Ascending aorta (tissue), 2 donors: ENCODE measurements around the gene TGFBR2. TPM values are rescaled to one million over a fixed set of nuclear protein-coding genes. Genes with fewer than 3 reads are reported as not detected.

Experiments used
- DNase-seq, 2 donors: peaks; one replicate each; pipeline ENCODE4 v3.0.0-alpha.2; 2019; ENCODE audit warnings: low spot score in 2 of 2
- H3K27ac ChIP-seq, 2 donors: fragments of 200-600 bp; sonication (generic); one replicate each; pipeline ENCODE4 v1.5.1; 2016 to 2017; ENCODE audit warnings: mild to moderate bottlenecking in 1 of 2
- H3K27me3 ChIP-seq: fragments of 200-600 bp; sonication (generic); one replicate; pipeline ENCODE4 v1.5.1; 2017
- H3K36me3 ChIP-seq, 2 donors: fragments of 200-600 bp; sonication (generic); one replicate each; pipeline ENCODE4 v1.5.1; 2016
- H3K4me1 ChIP-seq, 2 donors: fragments of 200-600 bp; sonication (generic); one replicate each; pipeline ENCODE4 v1.5.1; 2016 to 2017; ENCODE audit warnings: mild to moderate bottlenecking in 1 of 2
- H3K4me3 ChIP-seq, 2 donors: fragments of 200-600 bp; sonication (generic); one replicate each; pipeline ENCODE4 v1.5.1; 2016 to 2017; ENCODE audit warnings: mild to moderate bottlenecking in 1 of 2
- H3K9me3 ChIP-seq, 2 donors: fragments of 200-600 bp; sonication (generic); one replicate each; pipeline ENCODE4 v1.5.1; 2016
- intact Hi-C: fragments of 100-400 bp; cut with DNase I; formaldehyde crosslinking; loops from one replicate; pipeline ENCODE4 v1.15.1; 2023
- total RNA-seq: library from RNA; depleted of rRNA; stranded (reverse); fragments of >200 nt; gene quantifications from one replicate; pipeline ENCODE4 v1.1.0, GENCODE V29; 2016
- TF ChIP-seq, protein P1 (sequence below), 3 experiments: fragments of 200-600 bp in 2 of 3; fragments of 450-650 bp in 1 of 3; sonication (generic) in 2 of 3; IDR thresholded peaks; one replicate each; pipeline ENCODE4 v1.5.1; 2016 to 2019; ENCODE audit warnings: antibody characterized with exemption in 3 of 3, mild to moderate bottlenecking in 1 of 3, moderate library complexity in 1 of 3

Gene TGFBR2
- 343 TPM for total RNA-seq

DNA sequence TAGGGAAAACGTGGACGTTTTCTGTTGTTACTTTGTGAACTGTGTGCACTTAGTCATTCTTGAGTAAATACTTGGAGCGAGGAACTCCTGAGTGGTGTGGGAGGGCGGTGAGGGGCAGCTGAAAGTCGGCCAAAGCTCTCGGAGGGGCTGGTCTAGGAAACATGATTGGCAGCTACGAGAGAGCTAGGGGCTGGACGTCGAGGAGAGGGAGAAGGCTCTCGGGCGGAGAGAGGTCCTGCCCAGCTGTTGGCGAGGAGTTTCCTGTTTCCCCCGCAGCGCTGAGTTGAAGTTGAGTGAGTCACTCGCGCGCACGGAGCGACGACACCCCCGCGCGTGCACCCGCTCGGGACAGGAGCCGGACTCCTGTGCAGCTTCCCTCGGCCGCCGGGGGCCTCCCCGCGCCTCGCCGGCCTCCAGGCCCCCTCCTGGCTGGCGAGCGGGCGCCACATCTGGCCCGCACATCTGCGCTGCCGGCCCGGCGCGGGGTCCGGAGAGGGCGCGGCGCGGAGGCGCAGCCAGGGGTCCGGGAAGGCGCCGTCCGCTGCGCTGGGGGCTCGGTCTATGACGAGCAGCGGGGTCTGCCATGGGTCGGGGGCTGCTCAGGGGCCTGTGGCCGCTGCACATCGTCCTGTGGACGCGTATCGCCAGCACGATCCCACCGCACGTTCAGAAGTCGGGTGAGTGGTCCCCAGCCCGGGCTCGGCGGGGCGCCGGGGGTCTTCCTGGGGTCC lies at the start of gene TGFBR2:
Gene TGFBR2, plus strand, starts transcription at position 301 of the 731 bp plus-strand sequence. Its CDS starts 283 bp downstream, at position 584.
- H3K27me3 ChIP-seq = no peaks in the 10 kb centered on the region
- intact Hi-C loops = loop anchor here (2.0 to 5.0 kb wide), 7 partner anchors 52 to 264 kb away; no protein-coding TSS in a partner anchor
- H3K27ac ChIP-seq = peak within 1 kb of the TSS; percentile 98
- H3K9me3 ChIP-seq = no peaks in the 10 kb centered on the region
- no peaks in the 10 kb centered on the region for H3K36me3 ChIP-seq
- peak; percentile 85 to 97 for DNase-seq
- H3K4me1 ChIP-seq = peaks cover 0 to 11% of the 10 kb centered on the region in 2 donors
- peak within 1 kb of the TSS; percentile 90 to 93 for H3K4me3 ChIP-seq
- TF ChIP-seq, protein P1, sequence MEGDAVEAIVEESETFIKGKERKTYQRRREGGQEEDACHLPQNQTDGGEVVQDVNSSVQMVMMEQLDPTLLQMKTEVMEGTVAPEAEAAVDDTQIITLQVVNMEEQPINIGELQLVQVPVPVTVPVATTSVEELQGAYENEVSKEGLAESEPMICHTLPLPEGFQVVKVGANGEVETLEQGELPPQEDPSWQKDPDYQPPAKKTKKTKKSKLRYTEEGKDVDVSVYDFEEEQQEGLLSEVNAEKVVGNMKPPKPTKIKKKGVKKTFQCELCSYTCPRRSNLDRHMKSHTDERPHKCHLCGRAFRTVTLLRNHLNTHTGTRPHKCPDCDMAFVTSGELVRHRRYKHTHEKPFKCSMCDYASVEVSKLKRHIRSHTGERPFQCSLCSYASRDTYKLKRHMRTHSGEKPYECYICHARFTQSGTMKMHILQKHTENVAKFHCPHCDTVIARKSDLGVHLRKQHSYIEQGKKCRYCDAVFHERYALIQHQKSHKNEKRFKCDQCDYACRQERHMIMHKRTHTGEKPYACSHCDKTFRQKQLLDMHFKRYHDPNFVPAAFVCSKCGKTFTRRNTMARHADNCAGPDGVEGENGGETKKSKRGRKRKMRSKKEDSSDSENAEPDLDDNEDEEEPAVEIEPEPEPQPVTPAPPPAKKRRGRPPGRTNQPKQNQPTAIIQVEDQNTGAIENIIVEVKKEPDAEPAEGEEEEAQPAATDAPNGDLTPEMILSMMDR (IDR thresholded peaks at IDR 0.05) = peak in 1 of 3 experiments; percentile 41

DNA sequence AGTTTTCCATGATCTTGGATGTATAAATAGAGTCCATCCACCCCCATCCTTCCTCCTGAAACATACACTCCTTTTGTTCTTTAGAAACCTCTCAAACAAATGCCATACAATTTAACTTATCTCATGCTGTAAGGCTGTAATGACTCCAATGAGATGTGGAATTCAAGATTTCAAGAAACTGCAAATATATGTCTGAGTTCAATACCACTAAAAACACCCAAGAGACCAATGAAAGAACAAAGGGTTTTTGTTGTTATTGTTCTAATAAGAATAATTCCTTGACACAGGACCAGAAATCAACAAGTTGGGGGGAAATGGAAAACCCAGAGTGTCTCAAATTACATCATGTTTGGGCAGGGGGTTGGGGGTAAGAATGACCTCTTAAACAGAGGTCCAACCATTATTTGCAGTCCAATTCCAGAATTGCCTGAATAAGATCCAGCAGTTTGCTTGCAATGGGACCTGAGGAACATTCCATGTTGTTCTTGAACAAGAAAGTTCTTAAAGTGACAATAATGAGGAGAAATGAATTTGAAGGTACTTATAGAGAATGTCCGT lies 48.6 kb upstream of the TGFBR2 start:
- intact Hi-C loops = no loop called here
- no peak for DNase-seq
- Histone ChIP-seq H3K4me1 (no peaks in the 10 kb centered on the region), H3K36me3 (no peaks in the 10 kb centered on the region), H3K4me3 (no peak overlapping the region), H3K9me3 (no peaks in the 10 kb centered on the region), H3K27ac (no peak overlapping the region), H3K27me3 (no peaks in the 10 kb centered on the region)
- TF ChIP-seq, protein P1 (IDR thresholded peaks at IDR 0.05) = no peak

DNA sequence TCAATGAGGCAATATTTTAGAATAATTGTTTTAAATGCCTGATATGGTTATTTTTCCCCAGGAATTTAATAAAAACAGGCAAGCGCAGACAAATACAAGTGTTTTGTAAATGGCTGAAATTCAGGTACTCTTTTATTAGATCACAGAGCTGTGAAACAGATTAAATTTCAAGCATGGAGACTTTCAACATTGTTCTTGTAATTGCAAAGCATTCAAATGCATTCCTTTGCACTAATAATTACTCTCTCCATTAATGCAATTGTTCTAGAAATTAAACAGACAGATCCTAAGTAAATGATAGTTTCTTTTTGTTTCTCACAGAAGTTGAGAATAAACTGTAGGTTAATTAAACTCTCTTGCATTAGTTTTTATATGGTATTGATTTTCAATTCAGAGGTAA lies 42.4 kb upstream of the TGFBR2 start:
- no peaks in the 10 kb centered on the region for H3K36me3 ChIP-seq
- intact Hi-C loops = no loop called here
- no peak overlapping the region for H3K27ac ChIP-seq
- H3K4me1 ChIP-seq = no peaks in the 10 kb centered on the region
- no peak overlapping the region for H3K4me3 ChIP-seq
- no peak for DNase-seq
- TF ChIP-seq, protein P1 (IDR thresholded peaks at IDR 0.05) = no peak
- no peaks in the 10 kb centered on the region for H3K27me3 ChIP-seq
- no peaks in the 10 kb centered on the region for H3K9me3 ChIP-seq

DNA sequence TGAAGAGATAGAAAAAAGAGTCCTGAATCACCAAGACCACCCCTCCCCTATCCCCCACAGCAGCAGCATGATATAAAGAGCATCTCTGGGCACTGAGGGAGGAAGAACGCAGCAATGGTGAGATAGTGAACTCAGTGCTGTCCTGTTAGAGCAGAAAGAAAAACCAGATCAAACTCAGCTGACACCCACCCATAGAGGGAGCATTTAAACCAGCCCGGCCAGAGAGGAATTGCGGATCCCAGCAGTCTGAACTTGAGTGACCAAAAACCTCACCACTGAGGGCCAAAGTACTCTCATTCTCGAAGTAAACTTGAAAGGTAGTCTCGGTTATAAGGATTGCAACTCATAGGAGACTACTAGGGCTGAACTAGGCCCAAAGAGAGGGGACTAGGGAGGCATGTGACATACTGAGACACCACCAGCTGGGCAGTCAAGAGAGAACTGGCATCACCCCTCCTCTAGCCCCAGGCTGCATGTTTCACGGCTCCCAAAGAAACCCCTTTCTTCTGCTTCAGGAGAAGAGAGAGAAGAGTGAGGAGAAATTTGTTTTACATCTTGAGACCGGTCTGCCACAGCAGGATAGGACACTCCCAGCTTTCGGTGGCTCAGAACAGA lies 39.2 kb upstream of the TGFBR2 start:
- intact Hi-C loops = no loop called here
- Histone ChIP-seq H3K36me3 (no peaks in the 10 kb centered on the region), H3K4me3 (no peak overlapping the region), H3K9me3 (no peaks in the 10 kb centered on the region), H3K4me1 (no peaks in the 10 kb centered on the region), H3K27ac (no peak overlapping the region), H3K27me3 (no peaks in the 10 kb centered on the region)
- TF ChIP-seq, protein P1 (IDR thresholded peaks at IDR 0.05) = no peak
- no peak for DNase-seq

DNA sequence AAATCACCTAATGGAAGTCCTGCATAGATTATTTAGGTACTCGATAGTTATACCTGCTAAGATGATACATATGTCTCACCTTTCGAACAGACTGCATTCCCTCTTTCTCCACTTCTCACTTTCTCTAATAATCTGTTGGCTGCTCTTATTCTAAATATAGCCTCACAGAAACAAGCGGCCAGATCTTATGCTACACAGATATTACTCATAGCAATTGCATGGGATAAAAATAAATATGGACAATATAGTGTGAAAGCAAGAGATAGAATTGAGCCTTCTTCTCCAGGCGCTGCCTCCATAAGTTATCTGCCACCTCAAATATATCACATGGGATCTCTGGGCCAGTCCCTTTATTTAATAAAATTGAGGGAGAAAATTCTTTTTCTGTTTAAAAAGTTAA lies 29.5 kb upstream of the TGFBR2 start:
- H3K27me3 ChIP-seq = no peaks in the 10 kb centered on the region
- intact Hi-C loops = no loop called here
- H3K4me1 ChIP-seq = no peaks in the 10 kb centered on the region
- TF ChIP-seq, protein P1 (IDR thresholded peaks at IDR 0.05) = no peak
- DNase-seq = no peak
- no peak overlapping the region for H3K4me3 ChIP-seq
- H3K9me3 ChIP-seq = no peaks in the 10 kb centered on the region
- no peak overlapping the region for H3K27ac ChIP-seq
- no peaks in the 10 kb centered on the region for H3K36me3 ChIP-seq
